Loucy (cell line): ENCODE measurements around the gene NR4A2.

ENCODE experiments used
- H2AFZ ChIP-seq: fragments of 200-600 bp; sonication (generic); 2 replicates; pipeline ENCODE4 v1.6.0; 2016; ENCODE audit warnings: antibody characterized with exemption, mild to moderate bottlenecking, low read length, moderate library complexity
- H3F3A ChIP-seq: fragments of 200-600 bp; 2 replicates; pipeline ENCODE4 v1.6.0; 2016; ENCODE audit warnings: antibody characterized with exemption, low read depth, mild to moderate bottlenecking
- H3K27me3 ChIP-seq: fragments of 200-600 bp; sonication (generic); 2 replicates; pipeline ENCODE4 v1.6.1; 2014; ENCODE audit warnings: low read length, mild to moderate bottlenecking; ENCODE audit not compliant: insufficient read depth, poor library complexity, severe bottlenecking
- H3K36me3 ChIP-seq: fragments of 200-600 bp; sonication (generic); 2 replicates; pipeline ENCODE4 v1.6.1; 2016; ENCODE audit warnings: low read length; ENCODE audit not compliant: insufficient read depth
- H3K4me1 ChIP-seq: fragments of 200-600 bp; sonication (generic); 2 replicates; pipeline ENCODE4 v1.5.1; 2014; ENCODE audit warnings: low read length, mild to moderate bottlenecking; ENCODE audit not compliant: insufficient read depth, poor library complexity, severe bottlenecking
- H3K4me2 ChIP-seq: fragments of 200-600 bp; sonication (generic); 2 replicates; pipeline ENCODE4 v1.6.0; 2014; ENCODE audit warnings: antibody characterized with exemption, low read length, low read depth, mild to moderate bottlenecking; ENCODE audit not compliant: poor library complexity, severe bottlenecking
- H3K4me3 ChIP-seq: fragments of 200-600 bp; sonication (generic); 2 replicates; pipeline ENCODE4 v1.5.1; 2014; ENCODE audit warnings: low read length, mild to moderate bottlenecking, mixed read lengths; ENCODE audit not compliant: poor library complexity, severe bottlenecking
- H3K79me2 ChIP-seq: fragments of 200-600 bp; sonication (generic); 2 replicates; pipeline ENCODE4 v1.6.1; 2014; ENCODE audit warnings: low read length; ENCODE audit not compliant: insufficient read depth
- H3K9ac ChIP-seq: fragments of 200-600 bp; sonication (generic); 2 replicates; pipeline ENCODE4 v1.6.0; 2014; ENCODE audit warnings: mild to moderate bottlenecking, low read depth, low read length, moderate library complexity; ENCODE audit not compliant: poor library complexity, severe bottlenecking
- H3K9me2 ChIP-seq: fragments of 200-600 bp; sonication (generic); replicated peaks from 2 replicates; pipeline ENCODE4 v1.6.1; 2016; ENCODE audit warnings: low read depth, low read length, mixed read lengths
- H3K9me3 ChIP-seq: fragments of 200-600 bp; sonication (generic); 2 replicates; pipeline ENCODE4 v1.6.1; 2014; ENCODE audit warnings: mild to moderate bottlenecking, antibody characterized with exemption, low read length, low read depth; ENCODE audit not compliant: insufficient read depth
- H4K20me1 ChIP-seq: fragments of 200-600 bp; sonication (generic); 2 replicates; pipeline ENCODE4 v1.6.0; 2014; ENCODE audit warnings: antibody characterized with exemption, low read length, mild to moderate bottlenecking; ENCODE audit not compliant: insufficient read depth, poor library complexity, severe bottlenecking
- EZH2phosphoT487 ChIP-seq: fragments of 200-600 bp; IDR thresholded peaks from 2 replicates; pipeline ENCODE4 v1.6.1; 2018; ENCODE audit warnings: antibody characterized with exemption, mild to moderate bottlenecking, moderate library complexity, borderline replicate concordance
- TF ChIP-seq, protein P1 (sequence below): fragments of 200-600 bp; sonication (generic); conservative IDR thresholded peaks from 2 replicates; pipeline ENCODE4 v1.5.1; 2014; ENCODE audit warnings: mild to moderate bottlenecking, antibody characterized with exemption, low read length

NR4A2 gene

DNA sequence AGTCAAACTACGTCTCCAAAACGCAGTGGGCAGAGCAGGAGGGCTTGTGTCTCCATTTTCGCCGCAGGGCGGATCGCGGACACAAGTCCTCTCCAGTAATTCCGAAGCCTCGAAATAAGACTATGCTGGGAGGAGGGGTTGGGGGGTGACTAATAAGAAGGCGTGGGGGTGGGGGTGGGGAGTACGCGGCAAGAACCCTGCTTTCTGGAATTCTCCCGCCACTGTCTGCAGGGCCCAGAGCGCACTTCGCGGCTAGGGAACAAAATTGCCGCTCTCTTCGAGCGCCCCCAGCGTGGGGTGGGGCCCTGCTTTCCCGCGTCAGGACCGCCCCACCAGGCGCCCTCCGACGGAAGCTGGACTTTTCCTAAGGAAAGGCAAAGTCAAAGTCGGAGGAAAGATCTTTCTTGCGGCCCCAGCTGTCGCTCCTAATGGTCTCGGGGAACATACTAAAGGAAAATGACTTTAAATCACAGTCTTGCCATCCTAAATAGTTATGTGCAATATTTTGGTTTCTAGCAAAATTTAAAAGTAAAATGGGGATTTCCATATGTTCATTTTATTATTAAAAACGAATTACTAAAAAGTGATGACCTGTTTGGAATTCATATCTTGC lies 11.9 kb downstream of the NR4A2 start:
- Histone ChIP-seq H3K79me2 (no peaks in the 10 kb centered on the region), H3K9me3 (no peaks in the 10 kb centered on the region), H3F3A (no peaks in the 10 kb centered on the region), H3K27me3 (no peaks in the 10 kb centered on the region), H3K4me2 (no peak overlapping the region), H3K9me2 (no peaks in the 10 kb centered on the region), H3K36me3 (no peaks in the 10 kb centered on the region), H3K4me1 (no peaks in the 10 kb centered on the region), H4K20me1 (no peaks in the 10 kb centered on the region), H3K9ac (no peak overlapping the region), H3K4me3 (no peak overlapping the region), H2AFZ (no peak overlapping the region)
- TF ChIP-seq, protein P1, sequence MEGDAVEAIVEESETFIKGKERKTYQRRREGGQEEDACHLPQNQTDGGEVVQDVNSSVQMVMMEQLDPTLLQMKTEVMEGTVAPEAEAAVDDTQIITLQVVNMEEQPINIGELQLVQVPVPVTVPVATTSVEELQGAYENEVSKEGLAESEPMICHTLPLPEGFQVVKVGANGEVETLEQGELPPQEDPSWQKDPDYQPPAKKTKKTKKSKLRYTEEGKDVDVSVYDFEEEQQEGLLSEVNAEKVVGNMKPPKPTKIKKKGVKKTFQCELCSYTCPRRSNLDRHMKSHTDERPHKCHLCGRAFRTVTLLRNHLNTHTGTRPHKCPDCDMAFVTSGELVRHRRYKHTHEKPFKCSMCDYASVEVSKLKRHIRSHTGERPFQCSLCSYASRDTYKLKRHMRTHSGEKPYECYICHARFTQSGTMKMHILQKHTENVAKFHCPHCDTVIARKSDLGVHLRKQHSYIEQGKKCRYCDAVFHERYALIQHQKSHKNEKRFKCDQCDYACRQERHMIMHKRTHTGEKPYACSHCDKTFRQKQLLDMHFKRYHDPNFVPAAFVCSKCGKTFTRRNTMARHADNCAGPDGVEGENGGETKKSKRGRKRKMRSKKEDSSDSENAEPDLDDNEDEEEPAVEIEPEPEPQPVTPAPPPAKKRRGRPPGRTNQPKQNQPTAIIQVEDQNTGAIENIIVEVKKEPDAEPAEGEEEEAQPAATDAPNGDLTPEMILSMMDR: no peak

DNA sequence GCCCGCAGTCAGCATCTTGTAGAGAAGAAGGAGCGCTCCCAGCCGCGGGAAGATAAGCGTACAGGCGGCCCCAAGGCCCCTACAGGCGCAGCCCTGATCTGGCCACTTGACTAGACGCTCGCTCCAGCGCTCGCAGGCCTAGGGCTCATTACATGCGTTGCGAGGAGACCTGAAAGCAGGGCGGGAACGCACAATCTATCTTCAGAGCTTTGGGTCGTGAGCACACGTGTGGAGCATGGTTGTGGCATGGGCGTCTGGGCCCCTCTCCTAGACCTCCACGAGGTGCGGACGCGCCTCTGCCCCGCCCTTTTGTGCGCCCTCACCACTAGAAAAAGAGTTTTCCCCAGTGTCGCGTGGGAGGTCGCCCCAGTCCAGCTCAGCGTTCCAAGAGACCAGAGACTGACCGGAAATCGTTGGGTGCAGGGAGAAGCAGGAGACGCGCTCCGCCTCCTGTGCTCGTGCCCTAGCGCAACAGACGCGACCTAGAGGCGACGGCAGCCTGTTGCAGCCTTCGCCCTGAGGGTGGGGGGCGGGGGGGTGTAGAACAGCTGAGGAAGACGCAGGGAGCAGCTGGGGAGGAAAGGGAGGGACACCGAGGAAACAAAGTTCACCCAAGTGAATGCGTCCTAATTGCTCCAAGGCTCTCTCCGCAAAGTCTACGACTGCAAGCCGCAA lies 12.6 kb downstream of the NR4A2 start:
- Histone ChIP-seq H4K20me1 (no peaks in the 10 kb centered on the region), H3K27me3 (no peaks in the 10 kb centered on the region), H3K9me3 (no peaks in the 10 kb centered on the region), H3K9ac (no peak overlapping the region), H3K4me1 (no peaks in the 10 kb centered on the region), H3K4me3 (no peak overlapping the region), H3K36me3 (no peaks in the 10 kb centered on the region), H2AFZ (no peak overlapping the region), H3F3A (no peaks in the 10 kb centered on the region), H3K79me2 (no peaks in the 10 kb centered on the region), H3K9me2 (no peaks in the 10 kb centered on the region), H3K4me2 (no peak overlapping the region)
- TF ChIP-seq, protein P1: no peak
- no peak for TF ChIP-seq EZH2phosphoT487

- no peaks in the 10 kb centered on the region for H3K9me3 ChIP-seq
- no peaks in the 10 kb centered on the region for H3K9me2 ChIP-seq
- no peak for TF ChIP-seq EZH2phosphoT487
- TF ChIP-seq, protein P1: no peak
- H3K36me3 ChIP-seq: no peaks in the 10 kb centered on the region
- no peaks in the 10 kb centered on the region for H3K4me1 ChIP-seq
- no peaks in the 10 kb centered on the region for H3F3A ChIP-seq
- H2AFZ ChIP-seq: no peak overlapping the region
- H3K79me2 ChIP-seq: no peaks in the 10 kb centered on the region
- no peaks in the 10 kb centered on the region for H3K27me3 ChIP-seq
- H4K20me1 ChIP-seq: no peaks in the 10 kb centered on the region
- no peak overlapping the region for H3K4me2 ChIP-seq
- H3K9ac ChIP-seq: no peak overlapping the region
- H3K4me3 ChIP-seq: no peak overlapping the region
Observed at GRCh38 chr2:156317631-156318030, 14.9 kb downstream of the NR4A2 start.
